SU-DHL-6 (cell line): ENCODE measurements around the gene SNAPIN.

Experiments
- H2AFZ ChIP-seq: fragments of 200-600 bp; sonication (generic); 2 replicates; pipeline ENCODE4 v1.6.1; 2014; ENCODE audit warnings: low read depth, mild to moderate bottlenecking, moderate library complexity, mixed read lengths, antibody characterized with exemption, low read length; ENCODE audit not compliant: severe bottlenecking
- H3F3A ChIP-seq: fragments of 200-600 bp; shearing (Covaris generic); 2 replicates; pipeline ENCODE4 v1.6.0; 2016; ENCODE audit warnings: antibody characterized with exemption, mild to moderate bottlenecking; ENCODE audit not compliant: insufficient read depth
- H3K27ac ChIP-seq: fragments of 200-600 bp; sonication (generic); 2 replicates; pipeline ENCODE4 v1.5.1; 2016; ENCODE audit warnings: low read depth, mild to moderate bottlenecking, low read length, moderate library complexity, mixed read lengths
- H3K27me3 ChIP-seq: fragments of 200-600 bp; sonication (generic), shearing (Covaris generic); 2 replicates; pipeline ENCODE4 v1.6.0; 2014; ENCODE audit warnings: mild to moderate bottlenecking, low read length
- H3K36me3 ChIP-seq: fragments of 200-600 bp; sonication (generic); 2 replicates; pipeline ENCODE4 v1.6.1; 2014; ENCODE audit warnings: mild to moderate bottlenecking, low read length, mixed read lengths
- H3K4me2 ChIP-seq: fragments of 300-600, 200-600 bp; shearing (Covaris generic), sonication (generic); 2 replicates; pipeline ENCODE4 v1.6.0; 2014; ENCODE audit warnings: low read length, low read depth, mild to moderate bottlenecking; ENCODE audit not compliant: poor library complexity, severe bottlenecking
- H3K4me3 ChIP-seq: fragments of 200-600 bp; sonication (generic); 2 replicates; pipeline ENCODE4 v1.5.1; 2014; ENCODE audit warnings: antibody characterized with exemption, low read length, mild to moderate bottlenecking, mixed read lengths; ENCODE audit not compliant: insufficient read depth, poor library complexity, severe bottlenecking
- H3K79me2 ChIP-seq: fragments of 200-600 bp; sonication (generic); 2 replicates; pipeline ENCODE4 v1.6.1; 2014; ENCODE audit warnings: mild to moderate bottlenecking, low read length, moderate library complexity; ENCODE audit not compliant: insufficient read depth
- H3K9ac ChIP-seq: fragments of 200-600 bp; sonication (generic); 2 replicates; pipeline ENCODE4 v1.7.0; 2014; ENCODE audit warnings: mild to moderate bottlenecking, low read length
- H3K9me2 ChIP-seq: fragments of 200-600 bp; sonication (generic); replicated peaks from 2 replicates; pipeline ENCODE4 v1.6.1; 2014; ENCODE audit warnings: low read length; ENCODE audit not compliant: insufficient read depth
- H3K9me3 ChIP-seq: fragments of 200-600 bp; sonication (generic); 2 replicates; pipeline ENCODE4 v1.6.1; 2014; ENCODE audit warnings: low read length, mixed read lengths; ENCODE audit not compliant: insufficient read depth
- H4K20me1 ChIP-seq: fragments of 200-600 bp; sonication (generic); 2 replicates; pipeline ENCODE4 v1.6.1; 2014; ENCODE audit warnings: low read depth, mild to moderate bottlenecking, antibody characterized with exemption, low read length, moderate library complexity, mixed read lengths
- CTCF ChIP-seq: fragments of 200-600 bp; sonication (generic); IDR thresholded peaks from one replicate; pipeline ENCODE4 v1.5.1; 2017; ENCODE audit warnings: antibody characterized with exemption, mild to moderate bottlenecking, low read length, moderate library complexity; ENCODE audit not compliant: insufficient read depth, poor library complexity, severe bottlenecking
- EZH2phosphoT487 ChIP-seq: fragments of 200-600 bp; sonication (generic), shearing (Covaris generic); conservative IDR thresholded peaks from 2 replicates; pipeline ENCODE4 v1.6.1; 2018; ENCODE audit warnings: mild to moderate bottlenecking, antibody characterized with exemption, low read length, moderate library complexity, mixed read lengths

The SNAPIN gene

GRCh38 chr1:153693466-153693865, 35.0 kb downstream of the SNAPIN start:
- H3K4me2 ChIP-seq = no peak overlapping the region
- no peaks in the 10 kb centered on the region for H3K36me3 ChIP-seq
- H2AFZ ChIP-seq = no peak overlapping the region
- H3K79me2 ChIP-seq = no peaks in the 10 kb centered on the region
- no peaks in the 10 kb centered on the region for H3K9me3 ChIP-seq
- no peaks in the 10 kb centered on the region for H3K27me3 ChIP-seq
- H3F3A ChIP-seq = no peaks in the 10 kb centered on the region
- no peaks in the 10 kb centered on the region for H3K9me2 ChIP-seq
- TF ChIP-seq CTCF (no peak), EZH2phosphoT487 (no peak)
- no peak overlapping the region for H3K27ac ChIP-seq
- H3K4me3 ChIP-seq = no peak overlapping the region
- no peaks in the 10 kb centered on the region for H4K20me1 ChIP-seq
- H3K9ac ChIP-seq = no peak overlapping the region

- Histone ChIP-seq H3K4me3 (no peak overlapping the region), H3K27me3 (no peaks in the 10 kb centered on the region), H2AFZ (no peak overlapping the region), H3K27ac (no peak overlapping the region), H4K20me1 (no peaks in the 10 kb centered on the region), H3K4me2 (no peak overlapping the region), H3K9me3 (no peaks in the 10 kb centered on the region), H3K79me2 (no peaks in the 10 kb centered on the region), H3K36me3 (no peaks in the 10 kb centered on the region), H3K9me2 (no peaks in the 10 kb centered on the region), H3K9ac (no peak overlapping the region), H3F3A (no peaks in the 10 kb centered on the region)
- no peak for TF ChIP-seq CTCF
- no peak for TF ChIP-seq EZH2phosphoT487
These were observed 38.2 kb downstream of the SNAPIN start for GRCh38 chr1:153696741-153697140.

GRCh38 chr1:153697191-153698019, 38.9 kb downstream of the SNAPIN start:
- no peak overlapping the region for H2AFZ ChIP-seq
- no peaks in the 10 kb centered on the region for H3K9me2 ChIP-seq
- H3K79me2 ChIP-seq = no peaks in the 10 kb centered on the region
- no peak overlapping the region for H3K27ac ChIP-seq
- no peaks in the 10 kb centered on the region for H4K20me1 ChIP-seq
- H3K27me3 ChIP-seq = no peaks in the 10 kb centered on the region
- no peaks in the 10 kb centered on the region for H3K36me3 ChIP-seq
- TF ChIP-seq EZH2phosphoT487 (no peak), CTCF (no peak)
- H3K4me3 ChIP-seq = no peak overlapping the region
- no peak overlapping the region for H3K9ac ChIP-seq
- H3K9me3 ChIP-seq = no peaks in the 10 kb centered on the region
- no peaks in the 10 kb centered on the region for H3F3A ChIP-seq
- no peak overlapping the region for H3K4me2 ChIP-seq
